Amygdala (tissue), 56 donors: ENCODE measurements around the gene BTBD6.

Experiments used
- DNase-seq, 56 donors: peaks; one replicate each; lab custom pipeline; 2025; lab: John Stamatoyannopoulos, UW

BTBD6 gene

GRCh38 chr14:105248368-105249181, at the start of gene BTBD6:
BTBD6 (plus strand) TSS chr14:105248533; CDS start chr14:105248712, 179 bp downstream.
- DNase-seq, result peak in 52 of 56 donors; percentile 22 to 89 (median 69)

GRCh38 chr14:105198588-105198987, 49.7 kb upstream of the BTBD6 start:
- no peak for DNase-seq

GRCh38 chr14:105199093-105199492, 49.2 kb upstream of the BTBD6 start:
- no peak for DNase-seq

GRCh38 chr14:105200074-105200473, 48.3 kb upstream of the BTBD6 start:
- no peak for DNase-seq

GRCh38 chr14:105200641-105201040, 47.7 kb upstream of the BTBD6 start:
- no peak for DNase-seq

- DNase-seq, result no peak
These were observed 47.0 kb upstream of the BTBD6 start for GRCh38 chr14:105201156-105201924.

GRCh38 chr14:105201925-105202513, 46.3 kb upstream of the BTBD6 start:
- DNase-seq, result no peak

- peak in 48 of 56 donors; percentile 15 to 87 (median 52) for DNase-seq
These were observed 45.2 kb upstream of the BTBD6 start for GRCh38 chr14:105203057-105203531.

- no peak for DNase-seq
These were observed 44.6 kb upstream of the BTBD6 start for GRCh38 chr14:105203701-105204100.

GRCh38 chr14:105204206-105204930, 44.0 kb upstream of the BTBD6 start:
- DNase-seq, result peak in 42 of 56 donors; percentile 16 to 84 (median 51)

- no peak for DNase-seq
These were observed 43.2 kb upstream of the BTBD6 start for GRCh38 chr14:105204931-105205672.

- DNase-seq, result peak in 3 of 56 donors; percentile 15 to 28 (median 19)
These were observed 42.6 kb upstream of the BTBD6 start for GRCh38 chr14:105205673-105206208.

- DNase-seq, result no peak
These were observed 41.5 kb upstream of the BTBD6 start for GRCh38 chr14:105206873-105207272.

GRCh38 chr14:105207460-105207901, 40.9 kb upstream of the BTBD6 start:
- DNase-seq, result no peak

GRCh38 chr14:105207996-105208737, 40.2 kb upstream of the BTBD6 start:
- no peak for DNase-seq

GRCh38 chr14:105208738-105209075, 39.6 kb upstream of the BTBD6 start:
- DNase-seq, result no peak

- DNase-seq, result no peak
These were observed 39.2 kb upstream of the BTBD6 start for GRCh38 chr14:105209091-105209490.

GRCh38 chr14:105209646-105210045, 38.7 kb upstream of the BTBD6 start:
- no peak for DNase-seq
